ENCODE data around the gene TOP1.

TOP1 gene

GRCh38 chr20:41061155-41061554 lies 32.5 kb downstream of the TOP1 start:
- no peak for DNase-seq

- no peak for DNase-seq
Observed at GRCh38 chr20:41063442-41063841, 34.8 kb downstream of the TOP1 start.

- DNase-seq = no peak
Observed at GRCh38 chr20:41064377-41064776, 35.8 kb downstream of the TOP1 start.

- DNase-seq = no peak
Observed at GRCh38 chr20:41065716-41066115, 37.1 kb downstream of the TOP1 start.

GRCh38 chr20:41068806-41069205 lies 40.2 kb downstream of the TOP1 start:
- DNase-seq = no peak

GRCh38 chr20:41072190-41072863 lies 43.7 kb downstream of the TOP1 start:
- DNase-seq = no peak

GRCh38 chr20:41072915-41073314 lies 44.3 kb downstream of the TOP1 start:
- no peak for DNase-seq

- DNase-seq = no peak
Observed at GRCh38 chr20:41074441-41074840, 45.8 kb downstream of the TOP1 start.

- DNase-seq = no peak
Observed at GRCh38 chr20:41076776-41077175, 48.2 kb downstream of the TOP1 start.

GRCh38 chr20:41078329-41078728 lies 49.7 kb downstream of the TOP1 start:
- DNase-seq = no peak

- DNase-seq = no peak
Observed at GRCh38 chr20:41079066-41079465, 50.4 kb downstream of the TOP1 start.

- no peak for DNase-seq
Observed at GRCh38 chr20:41080866-41081265, 52.2 kb downstream of the TOP1 start.

- no peak for DNase-seq
Observed at GRCh38 chr20:41081276-41081814, 52.7 kb downstream of the TOP1 start.

- DNase-seq = no peak
Observed at GRCh38 chr20:41082306-41082705, 53.7 kb downstream of the TOP1 start.

GRCh38 chr20:41085606-41086005 lies 57.0 kb downstream of the TOP1 start:
- DNase-seq = no peak

GRCh38 chr20:41086402-41087324 lies 58.0 kb downstream of the TOP1 start:
- peak; percentile 95 for DNase-seq

GRCh38 chr20:41087325-41087685 lies 58.7 kb downstream of the TOP1 start:
- DNase-seq = no peak

GRCh38 chr20:41087777-41088176 lies 59.2 kb downstream of the TOP1 start:
- peak; percentile 38 for DNase-seq

GRCh38 chr20:41089555-41089954 lies 60.9 kb downstream of the TOP1 start:
- DNase-seq = no peak

- no peak for DNase-seq
Observed at GRCh38 chr20:41091927-41092326, 63.3 kb downstream of the TOP1 start.

GRCh38 chr20:41094353-41095055 lies 65.9 kb downstream of the TOP1 start:
- DNase-seq = no peak

- peak; percentile 45 for DNase-seq
Observed at GRCh38 chr20:41095110-41095969, 66.7 kb downstream of the TOP1 start.

Data from NCI-H748 treated with DMSO at 0.1 percent for 48 hours (cell line).